HG02973 (cell line): ENCODE results near the gene MCM3AP.

Experiments
- ATAC-seq: cut with Tn5 transposase; IDR thresholded peaks from one replicate; pipeline ENCODE4 v1.9.1; 2021; ENCODE audit warnings: moderate library complexity; ENCODE audit not compliant: unreplicated experiment

The MCM3AP gene

GRCh38 chr21:46189213-46189958 is 96.0 kb downstream of the MCM3AP start:
- ATAC-seq: no peak

- ATAC-seq: no peak
These were observed 96.9 kb downstream of the MCM3AP start for GRCh38 chr21:46188226-46189212.

GRCh38 chr21:46187814-46188213 is 97.6 kb downstream of the MCM3AP start:
- no peak for ATAC-seq

- ATAC-seq: no peak
These were observed 98.2 kb downstream of the MCM3AP start for GRCh38 chr21:46187261-46187660.

GRCh38 chr21:46185716-46186115 is 99.7 kb downstream of the MCM3AP start:
- ATAC-seq: no peak
